ENCODE data around the gene CEBPA. TPM values are rescaled to one million over a fixed set of nuclear protein-coding genes. Genes with fewer than 3 reads are reported as not detected.

Gene CEBPA
- total and polyA plus RNA-seq, 10 of the 15 experiments (the other 5 are each of a cell fraction or from before 2014, with no cell fraction given), result 0.04 to 0.36 (median 0.13) TPM; not detected in 4

DNA sequence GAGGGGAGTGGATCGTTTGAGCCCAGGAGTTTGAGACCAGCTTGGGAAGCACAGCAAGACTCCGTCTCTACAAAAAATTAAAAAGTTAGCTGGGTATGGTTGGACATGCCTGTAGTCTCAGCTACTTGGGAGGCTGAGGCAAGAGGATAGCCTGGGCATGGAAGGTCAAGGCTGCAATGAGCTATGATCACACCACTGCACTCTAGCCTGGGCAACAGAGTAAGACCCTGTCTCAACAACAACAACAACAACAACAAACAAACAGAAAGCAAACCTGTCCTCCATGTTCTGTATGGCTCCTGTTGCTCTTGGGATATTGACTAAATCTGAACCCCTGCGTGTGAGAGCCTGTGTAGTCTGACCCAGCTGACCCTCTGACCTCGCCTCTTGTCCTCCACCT, 14.9 kb downstream of the CEBPA start (continued):
- TF ChIP-seq, protein P1, sequence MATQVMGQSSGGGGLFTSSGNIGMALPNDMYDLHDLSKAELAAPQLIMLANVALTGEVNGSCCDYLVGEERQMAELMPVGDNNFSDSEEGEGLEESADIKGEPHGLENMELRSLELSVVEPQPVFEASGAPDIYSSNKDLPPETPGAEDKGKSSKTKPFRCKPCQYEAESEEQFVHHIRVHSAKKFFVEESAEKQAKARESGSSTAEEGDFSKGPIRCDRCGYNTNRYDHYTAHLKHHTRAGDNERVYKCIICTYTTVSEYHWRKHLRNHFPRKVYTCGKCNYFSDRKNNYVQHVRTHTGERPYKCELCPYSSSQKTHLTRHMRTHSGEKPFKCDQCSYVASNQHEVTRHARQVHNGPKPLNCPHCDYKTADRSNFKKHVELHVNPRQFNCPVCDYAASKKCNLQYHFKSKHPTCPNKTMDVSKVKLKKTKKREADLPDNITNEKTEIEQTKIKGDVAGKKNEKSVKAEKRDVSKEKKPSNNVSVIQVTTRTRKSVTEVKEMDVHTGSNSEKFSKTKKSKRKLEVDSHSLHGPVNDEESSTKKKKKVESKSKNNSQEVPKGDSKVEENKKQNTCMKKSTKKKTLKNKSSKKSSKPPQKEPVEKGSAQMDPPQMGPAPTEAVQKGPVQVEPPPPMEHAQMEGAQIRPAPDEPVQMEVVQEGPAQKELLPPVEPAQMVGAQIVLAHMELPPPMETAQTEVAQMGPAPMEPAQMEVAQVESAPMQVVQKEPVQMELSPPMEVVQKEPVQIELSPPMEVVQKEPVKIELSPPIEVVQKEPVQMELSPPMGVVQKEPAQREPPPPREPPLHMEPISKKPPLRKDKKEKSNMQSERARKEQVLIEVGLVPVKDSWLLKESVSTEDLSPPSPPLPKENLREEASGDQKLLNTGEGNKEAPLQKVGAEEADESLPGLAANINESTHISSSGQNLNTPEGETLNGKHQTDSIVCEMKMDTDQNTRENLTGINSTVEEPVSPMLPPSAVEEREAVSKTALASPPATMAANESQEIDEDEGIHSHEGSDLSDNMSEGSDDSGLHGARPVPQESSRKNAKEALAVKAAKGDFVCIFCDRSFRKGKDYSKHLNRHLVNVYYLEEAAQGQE (IDR thresholded peaks at IDR 0.05; ENCODE audit: low read depth, low read length), result no peak
- TF ChIP-seq SIX5 (IDR thresholded peaks at IDR 0.05; ENCODE audit: low read depth, low read length, severe bottlenecking) (no peak), ZNF384 (IDR thresholded peaks at IDR 0.05; ENCODE audit: borderline replicate concordance, low read depth, low read length) (no peak), NR2C2 (IDR thresholded peaks at IDR 0.05; ENCODE audit: borderline replicate concordance, control insufficient read depth, insufficient read length, low read depth) (no peak), MLLT1 (IDR thresholded peaks at IDR 0.05) (no peak), RCOR1 (conservative IDR thresholded peaks at IDR 0.05; ENCODE audit: low read depth, low read length) (no peak), STAT3 (IDR thresholded peaks at IDR 0.05; ENCODE audit: low read depth, low read length) (no peak), JUND (IDR thresholded peaks at IDR 0.05; ENCODE audit: low read depth, low read length) (no peak), RFX5 (IDR thresholded peaks at IDR 0.05; ENCODE audit: low read depth, low read length) (no peak), ZNF207 (IDR thresholded peaks at IDR 0.05; ENCODE audit: borderline replicate concordance) (no peak), CBX3 (IDR thresholded peaks at IDR 0.05; ENCODE audit: borderline replicate concordance, low read depth) (no peak)

Data from GM12878 (cell line).